ENCODE results near the gene FAM180B.

GRCh38 chr11:47572715-47573255, 13.7 kb upstream of the FAM180B start:
- TF ChIP-seq CTCF (conservative IDR thresholded peaks at IDR 0.05 in 1 of 2, IDR thresholded peaks at IDR 0.05 in 1 of 2; ENCODE audit: extremely low read depth in 1 of 2, insufficient read depth in 1 of 2, low read depth in 1 of 2, low read length in 2 of 2) (no peak), EZH2 (IDR thresholded peaks at IDR 0.05; ENCODE audit: borderline replicate concordance, low read length) (no peak)

Measured in mammary epithelial cell (primary cell).